ENCODE results near the gene TCF12.

TCF12 gene

DNA sequence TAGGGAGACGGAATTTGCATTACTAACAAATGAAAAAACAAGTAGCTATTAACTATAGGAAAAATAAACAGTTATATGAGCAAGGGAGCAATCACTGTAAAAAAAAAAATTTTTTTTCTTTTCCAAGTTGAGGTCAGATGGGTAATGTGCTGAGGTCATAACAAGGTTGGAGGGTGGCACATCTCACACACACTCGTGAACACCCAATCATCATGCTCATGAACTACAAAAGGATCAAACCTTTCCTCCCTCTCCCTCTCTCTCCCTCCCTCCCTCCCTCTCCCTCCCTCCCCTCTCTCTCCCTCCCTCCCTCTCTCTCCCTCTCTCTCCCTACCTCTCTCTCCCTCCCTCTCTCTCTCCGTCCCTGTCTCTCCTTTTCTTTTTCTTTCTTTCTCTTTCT lies 360.0 kb downstream of the TCF12 start:
- DNase-seq = no peak

DNA sequence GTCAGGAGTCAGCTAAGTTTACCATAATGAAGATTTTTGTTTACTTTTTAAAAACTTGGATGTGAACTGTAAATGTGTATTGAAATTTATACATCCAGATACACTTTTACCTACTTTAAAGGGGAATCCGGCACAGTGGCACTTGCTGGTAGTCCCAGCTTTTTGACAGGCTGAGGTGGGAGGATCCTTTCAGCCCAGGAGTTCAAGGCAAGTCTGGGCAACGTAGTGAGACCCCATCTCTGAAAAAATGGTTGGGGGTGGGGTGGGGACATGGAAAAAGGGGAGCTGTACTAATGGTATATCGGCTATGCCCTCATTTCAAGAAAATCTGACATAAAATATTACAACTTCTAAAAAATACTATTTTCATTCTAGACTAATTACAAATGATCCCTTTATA lies 362.0 kb downstream of the TCF12 start:
- DNase-seq = no peak

DNA sequence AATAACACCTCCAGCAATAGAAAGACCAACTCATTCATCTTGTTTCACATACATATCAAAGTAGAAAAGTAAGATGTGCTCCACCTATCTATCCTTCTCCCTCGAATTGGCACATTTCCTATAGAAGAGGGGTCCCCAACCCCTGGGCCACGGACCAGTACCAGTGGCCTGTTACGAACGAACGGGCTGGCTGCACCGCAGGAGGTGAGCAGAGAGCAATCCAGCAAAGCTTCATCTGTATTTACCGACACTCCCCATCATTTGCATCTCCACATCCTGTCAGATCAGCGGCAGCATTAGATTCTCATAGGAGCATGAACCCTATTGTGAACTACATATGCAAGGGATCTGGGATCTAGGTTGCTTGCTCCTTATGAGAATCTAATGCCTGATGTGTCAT lies 362.9 kb downstream of the TCF12 start:
- DNase-seq = no peak

DNA sequence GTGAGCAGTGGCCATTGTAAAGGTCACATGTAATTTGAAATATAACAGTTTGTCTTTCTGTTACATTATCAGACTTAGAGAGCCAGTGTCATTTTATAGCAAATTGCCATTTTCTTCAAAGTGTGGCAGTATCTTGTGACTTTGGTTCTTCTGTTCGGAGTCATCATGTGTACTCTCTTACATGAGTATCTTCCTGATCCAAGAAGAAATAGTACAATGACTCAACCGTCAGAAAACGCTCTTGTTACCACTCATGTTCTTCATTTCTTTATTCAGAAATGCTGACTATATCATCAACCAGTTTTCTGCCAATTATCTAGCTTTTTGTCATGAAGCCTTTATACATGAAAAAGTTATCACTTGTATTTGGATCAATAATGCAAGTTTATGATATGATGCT lies 364.2 kb downstream of the TCF12 start:
- DNase-seq = no peak

DNA sequence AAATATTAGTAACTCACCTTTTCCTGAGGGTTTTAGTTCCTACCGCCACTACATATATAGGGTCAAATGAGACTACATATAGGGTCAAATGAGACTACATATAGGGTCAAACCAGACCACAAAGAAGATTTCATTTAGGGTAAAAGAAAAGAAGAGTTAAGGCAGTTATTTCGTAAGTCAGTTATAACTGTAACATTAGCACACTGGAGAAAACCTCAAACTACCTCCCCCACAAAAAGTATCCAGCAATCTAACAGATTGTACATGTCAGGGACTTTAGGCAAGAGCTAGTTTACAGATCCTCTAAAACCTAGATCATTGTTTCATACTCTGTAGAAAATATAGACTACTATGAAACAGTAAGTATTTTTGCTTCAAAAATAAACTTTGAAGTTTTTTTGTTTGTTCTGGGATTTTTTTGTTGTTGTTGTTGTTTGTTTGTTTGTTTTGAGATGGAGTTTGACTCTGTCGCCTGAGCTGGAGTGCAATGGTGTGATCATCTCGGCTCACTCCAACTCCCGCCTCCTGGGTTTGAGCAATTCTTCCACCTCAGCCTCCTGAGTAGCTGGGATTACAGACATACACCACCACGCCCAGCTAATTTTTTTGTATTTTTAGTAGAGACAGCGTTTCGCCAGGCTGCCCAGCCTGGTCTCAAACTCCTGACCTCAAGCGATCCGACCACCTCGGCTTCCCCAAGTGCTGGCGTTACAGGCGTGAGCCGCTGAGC lies 365.5 kb downstream of the TCF12 start:
- no peak for DNase-seq

DNA sequence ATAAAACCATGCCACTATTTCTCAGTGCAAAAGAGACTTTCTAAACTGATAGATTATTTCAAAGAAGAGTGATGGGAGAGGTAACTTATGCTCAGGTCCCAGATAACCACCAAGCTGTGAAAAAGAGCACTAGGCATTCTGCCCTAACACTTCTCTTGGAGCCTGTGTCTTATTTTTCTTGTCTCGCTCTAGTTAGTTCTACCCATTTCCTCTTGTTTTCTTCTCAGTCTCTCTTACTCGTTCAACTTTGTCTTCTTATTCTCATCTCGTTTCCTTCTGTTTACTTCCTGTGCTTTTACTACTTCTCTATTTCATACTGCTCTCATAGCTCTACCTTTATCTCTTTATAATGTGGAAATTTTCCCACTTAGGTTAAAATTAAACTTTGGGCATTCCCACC lies 366.1 kb downstream of the TCF12 start:
- no peak for DNase-seq

DNA sequence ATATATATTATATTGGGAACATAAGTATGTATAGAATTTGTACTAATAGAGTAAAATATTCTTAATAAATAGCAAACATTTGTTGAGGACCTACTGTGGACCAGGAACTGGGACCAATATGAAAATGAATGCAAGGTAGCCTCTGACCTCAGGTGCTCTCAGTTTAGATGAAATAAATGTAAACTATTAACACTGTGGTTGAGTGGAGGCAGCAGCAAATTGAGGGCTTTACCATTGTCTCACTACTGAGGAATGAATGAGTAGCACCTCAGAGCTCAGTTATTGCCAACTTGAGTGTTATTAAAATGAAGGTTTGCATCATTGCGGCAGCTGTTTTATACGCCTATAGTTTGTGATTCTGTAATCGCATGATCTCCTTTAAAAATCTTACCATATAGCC lies 366.9 kb downstream of the TCF12 start:
- no peak for DNase-seq

DNA sequence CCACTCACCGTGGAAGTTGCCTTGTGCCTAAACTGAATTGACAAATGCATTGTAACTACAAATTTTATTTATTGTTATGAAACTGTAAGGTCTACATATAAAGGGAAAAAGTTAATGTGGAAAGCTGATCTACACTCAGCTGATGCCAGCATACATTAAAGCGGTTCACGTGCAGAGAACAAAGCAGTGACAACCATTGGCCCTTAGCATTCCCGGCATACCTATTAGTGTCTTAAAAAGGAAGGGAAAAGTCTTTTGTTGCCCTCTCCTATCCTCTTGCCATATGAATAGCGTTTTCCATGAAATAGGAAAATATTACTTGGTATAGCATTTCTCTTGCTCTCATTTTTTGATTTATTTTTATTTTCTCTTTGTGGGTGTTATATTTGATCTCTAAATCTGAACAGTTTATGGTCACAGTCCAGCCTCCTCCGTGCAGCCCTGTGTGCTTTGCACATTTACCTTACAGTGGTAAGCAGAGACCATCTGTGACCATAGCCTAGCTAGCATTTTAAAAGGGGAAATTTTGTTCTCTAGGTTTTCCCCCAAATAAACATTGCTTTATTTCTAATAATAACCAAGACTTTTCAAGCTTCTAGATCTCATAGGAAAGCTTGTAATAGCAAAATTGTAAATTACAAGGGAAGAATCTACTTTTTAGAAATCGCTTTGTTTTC lies 368.1 kb downstream of the TCF12 start:
- no peak for DNase-seq

DNA sequence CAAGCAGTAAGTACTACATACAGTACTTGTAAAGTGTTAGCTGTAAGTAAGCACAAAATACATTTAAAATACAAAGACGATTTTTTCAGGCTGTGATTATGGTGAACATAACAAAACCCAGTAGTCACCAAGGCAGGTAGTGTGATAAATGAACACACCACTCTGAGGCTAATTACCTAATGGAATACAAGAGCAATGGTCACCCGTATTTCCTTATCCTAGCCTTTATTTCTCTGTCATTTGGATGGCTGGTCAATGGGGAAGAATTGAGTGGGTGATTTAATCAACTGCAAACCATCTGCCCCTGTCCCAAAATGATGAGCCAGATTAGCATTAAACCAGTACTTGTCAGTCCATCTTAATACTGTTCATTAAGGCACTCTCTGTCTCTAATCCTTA lies 368.7 kb downstream of the TCF12 start:
- DNase-seq = no peak

DNA sequence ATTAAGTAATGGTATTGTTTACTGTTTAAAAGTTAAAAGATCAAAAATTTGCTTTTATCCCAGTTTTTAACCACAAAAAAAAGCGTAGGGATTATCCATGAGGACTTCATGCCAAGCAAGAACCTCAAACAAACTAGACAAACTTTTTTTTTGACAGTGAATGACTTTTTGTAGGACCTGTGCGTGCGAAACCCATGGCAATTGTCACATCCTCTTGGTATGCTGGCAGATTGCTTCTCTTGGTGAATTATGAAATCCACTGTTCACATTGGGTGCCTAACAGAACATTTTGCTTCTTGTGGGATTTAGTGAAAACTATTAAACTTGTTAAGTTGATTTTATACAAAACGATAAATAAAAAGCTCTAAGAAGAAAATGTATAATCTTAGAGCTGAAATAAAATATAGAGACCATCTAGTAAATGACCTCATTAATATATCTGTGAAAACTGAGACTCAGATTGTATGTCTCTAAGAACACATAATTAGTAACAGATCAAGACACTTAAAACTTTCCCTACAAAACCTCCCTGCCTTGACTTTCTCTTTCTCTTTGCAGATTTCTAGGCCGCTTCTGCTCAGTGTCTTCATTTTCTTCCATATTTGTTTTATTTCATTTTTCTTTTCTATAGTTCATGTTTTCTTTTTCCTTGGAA lies 370.6 kb downstream of the TCF12 start:
- no peak for DNase-seq

DNA sequence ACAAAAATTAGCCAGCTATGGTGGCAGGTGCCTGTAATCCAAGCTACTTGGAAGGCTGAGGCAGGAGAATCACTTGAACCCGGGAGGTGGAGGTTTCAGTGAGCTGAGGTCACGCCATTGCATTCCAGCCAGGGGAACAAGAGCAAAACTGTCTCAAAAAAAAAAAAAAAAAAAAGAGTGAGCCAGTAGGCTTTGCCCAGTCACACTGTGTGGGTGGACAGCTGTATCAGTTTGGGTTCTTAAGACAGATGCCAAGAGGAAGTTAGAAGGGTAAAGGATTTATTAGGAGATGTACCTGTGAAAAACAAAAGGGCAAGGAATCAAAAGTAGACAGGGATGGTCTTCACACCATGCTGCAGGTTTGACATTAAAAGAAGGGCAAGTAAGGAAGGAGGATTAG lies 371.7 kb downstream of the TCF12 start:
- no peak for DNase-seq

DNA sequence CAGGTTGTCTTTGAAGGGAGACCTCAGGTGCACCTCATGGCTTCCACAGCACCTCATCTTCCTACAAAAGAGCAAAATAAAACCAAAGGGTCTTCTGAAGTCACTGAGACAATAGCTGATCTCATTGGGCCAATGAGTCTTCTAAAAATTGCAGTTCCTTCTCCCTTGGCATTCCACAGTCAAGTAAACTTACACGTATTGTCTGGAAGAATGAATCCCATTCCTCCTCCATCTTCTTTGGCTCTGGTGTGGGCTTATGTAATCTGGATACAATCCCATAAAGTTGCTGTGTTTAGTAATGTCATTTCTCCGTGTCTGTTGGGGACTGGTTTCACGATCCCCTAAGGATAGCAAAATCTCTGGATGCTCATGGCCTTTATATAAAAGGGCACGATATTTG lies 372.4 kb downstream of the TCF12 start:
- DNase-seq = no peak

DNA sequence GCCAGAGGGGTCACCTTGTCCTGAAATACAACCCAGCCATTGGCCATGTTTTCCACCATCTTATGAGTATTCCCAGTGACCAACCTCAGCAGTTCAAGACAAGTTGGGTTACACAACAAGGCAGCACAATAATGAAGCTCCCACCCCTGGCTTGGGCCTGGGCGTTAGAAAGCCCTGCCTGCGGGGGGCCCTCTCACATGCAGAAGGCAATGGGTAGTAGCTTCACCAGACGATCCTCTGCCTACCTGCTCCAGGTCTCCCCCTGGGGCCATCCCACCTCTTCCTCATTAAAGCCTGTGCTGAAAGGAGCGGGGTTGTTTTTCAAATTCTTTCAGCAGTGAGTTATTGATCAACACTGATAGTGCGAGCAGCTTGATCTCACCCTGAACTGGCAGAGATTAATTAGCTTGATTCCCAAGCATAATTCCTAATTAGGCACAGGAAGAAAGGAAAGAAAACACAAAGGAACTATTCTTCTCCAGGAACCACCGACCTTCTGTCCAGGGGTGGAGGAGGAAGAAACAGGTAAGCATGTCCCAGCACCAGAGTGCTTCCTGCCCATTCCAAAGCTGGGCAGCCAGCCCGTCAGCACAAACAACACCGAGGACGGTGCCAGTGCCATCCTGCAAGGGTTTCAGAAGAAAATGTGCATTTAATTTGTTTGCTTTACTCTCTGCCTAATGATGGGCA lies 378.2 kb downstream of the TCF12 start:
- DNase-seq = no peak

DNA sequence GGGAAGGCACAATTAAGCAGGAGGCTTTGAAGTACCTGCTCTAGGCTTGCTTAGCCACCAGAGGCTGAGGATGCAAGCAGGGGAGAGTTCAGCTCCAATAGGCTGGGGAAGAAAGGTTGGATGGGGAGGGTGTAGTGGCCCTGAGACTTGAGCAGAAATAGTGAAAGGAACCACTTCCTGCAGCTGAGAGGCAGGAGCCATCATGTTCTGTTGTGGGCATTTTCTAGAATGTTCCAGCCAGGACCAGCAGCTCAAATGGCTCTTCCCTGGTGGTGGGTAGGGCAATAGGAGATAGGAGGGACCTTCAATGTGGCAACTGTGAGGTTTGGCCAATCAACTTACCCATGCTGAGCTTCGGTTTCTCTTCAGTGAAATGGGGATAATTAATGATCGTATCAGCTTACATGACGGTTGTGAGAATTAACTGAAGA lies 378.7 kb downstream of the TCF12 start:
- no peak for DNase-seq

DNA sequence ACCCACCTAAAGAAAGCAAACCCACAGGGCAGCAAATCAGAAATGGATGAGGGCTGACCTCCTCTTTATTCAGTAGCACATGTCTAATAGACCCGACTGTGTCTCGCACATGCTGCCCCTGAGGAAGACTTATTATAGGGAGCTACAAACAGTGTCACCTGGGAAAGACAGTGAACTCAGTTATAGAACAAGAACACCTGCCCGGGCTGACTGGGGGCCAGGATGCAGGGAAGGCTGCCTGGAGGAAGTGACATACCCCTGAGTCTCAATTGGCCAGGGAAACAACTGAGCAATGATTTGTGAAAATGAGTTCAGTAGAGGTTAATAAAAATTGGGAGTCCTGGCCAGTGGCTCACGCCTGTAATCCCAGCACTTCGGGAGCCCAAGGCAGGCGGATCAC lies 379.2 kb downstream of the TCF12 start:
- no peak for DNase-seq

DNA sequence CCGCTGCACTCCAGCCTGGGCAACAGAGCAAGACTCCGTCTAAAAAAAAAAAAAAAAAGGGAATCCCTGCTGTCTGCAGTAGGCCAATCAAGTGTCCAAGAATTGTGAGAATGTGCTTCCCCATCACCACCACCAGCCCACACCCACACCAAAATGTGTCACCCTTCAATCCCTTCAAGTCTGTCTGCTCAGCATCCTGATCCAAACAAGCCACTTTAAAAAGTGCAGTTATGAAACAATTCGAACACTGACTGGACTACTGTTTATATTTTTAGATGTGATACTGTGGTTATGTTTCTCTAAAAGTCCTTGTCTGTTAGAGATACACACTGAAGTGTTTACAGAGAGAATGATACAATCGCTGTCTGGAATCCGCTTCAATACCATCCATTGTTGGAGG lies 379.8 kb downstream of the TCF12 start:
- no peak for DNase-seq

DNA sequence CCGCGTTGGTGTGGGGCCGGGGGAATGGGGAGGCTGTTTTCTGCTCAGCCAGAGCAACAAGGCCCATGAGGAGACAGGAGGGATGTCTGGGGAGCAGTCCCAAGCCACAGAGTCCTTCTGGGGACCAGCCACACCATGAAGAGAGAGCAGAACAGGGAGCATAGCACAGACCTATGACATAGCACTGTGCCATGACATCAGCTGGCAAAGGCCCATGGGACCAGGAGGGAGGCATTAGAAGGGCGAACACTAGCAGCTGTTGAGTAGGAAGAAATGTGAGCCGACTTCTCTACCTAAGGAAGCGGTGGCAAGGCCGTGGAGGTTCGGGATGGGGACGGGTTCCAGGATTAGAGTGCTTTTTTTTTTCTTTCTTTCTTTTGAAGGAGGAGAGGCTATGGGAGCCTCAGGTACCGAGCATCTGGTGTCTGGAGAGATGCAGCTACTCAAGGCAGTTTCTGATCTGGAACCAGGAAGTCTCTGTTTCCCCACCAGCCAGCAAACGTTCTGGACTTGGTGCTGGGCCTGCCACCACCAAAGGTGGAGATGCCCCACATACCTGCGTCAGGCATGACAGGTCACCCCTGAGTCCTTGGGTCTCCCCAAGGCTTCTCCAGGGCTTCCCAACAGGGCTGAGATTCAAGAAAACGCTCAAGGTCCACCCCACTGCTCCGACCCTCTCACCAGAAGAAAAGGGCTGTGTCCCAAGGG lies 380.6 kb downstream of the TCF12 start:
- no peak for DNase-seq

DNA sequence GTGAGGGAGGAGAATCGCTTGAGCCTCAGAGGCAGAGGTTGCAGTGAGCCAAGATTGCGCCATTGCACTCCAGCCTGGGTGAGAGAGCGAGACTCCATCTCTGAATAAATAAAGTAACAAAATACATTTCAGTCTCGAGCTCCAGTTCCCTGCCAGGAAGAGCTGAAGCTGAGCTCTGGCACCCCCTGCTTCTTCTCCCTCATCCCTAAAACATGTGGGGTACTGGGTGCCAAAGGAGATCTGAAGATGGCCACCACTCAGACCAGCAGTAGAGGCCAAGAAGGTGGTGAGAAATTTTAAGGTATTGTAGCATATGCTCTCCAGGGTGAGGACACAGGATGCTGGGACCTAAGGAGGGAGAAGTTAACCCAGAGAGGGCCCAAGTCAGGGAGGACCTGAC lies 382.9 kb downstream of the TCF12 start:
- DNase-seq = no peak

DNA sequence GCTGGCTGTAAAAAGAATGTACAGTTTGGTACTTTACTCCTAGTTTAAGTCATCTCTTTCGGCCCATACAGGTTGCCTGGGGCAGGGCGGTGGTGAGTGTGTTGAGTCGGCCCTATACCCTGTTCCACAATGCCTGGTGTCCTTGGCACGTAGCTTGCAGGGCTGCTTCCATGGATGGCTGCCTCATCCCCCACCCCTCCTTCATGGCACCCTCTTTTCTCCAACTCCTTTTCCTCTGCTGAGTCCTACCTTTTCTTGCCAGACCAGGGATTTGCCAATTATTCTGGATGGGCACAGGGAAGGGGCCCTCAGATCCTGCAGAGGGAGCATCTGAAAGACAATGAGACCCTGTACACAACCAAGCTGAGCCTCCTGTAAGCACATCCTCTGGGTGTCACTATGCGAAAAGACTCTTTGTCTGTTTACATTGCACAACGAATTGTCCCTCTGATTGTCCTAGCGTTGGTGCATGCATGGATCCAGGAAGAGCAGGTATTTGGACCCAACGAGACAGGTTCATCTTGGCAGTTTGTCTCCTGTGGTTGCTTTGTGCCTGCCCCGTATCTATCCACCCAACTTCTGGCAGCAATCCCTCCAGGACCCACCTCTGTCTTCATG lies 384.3 kb downstream of the TCF12 start:
- DNase-seq = no peak

DNA sequence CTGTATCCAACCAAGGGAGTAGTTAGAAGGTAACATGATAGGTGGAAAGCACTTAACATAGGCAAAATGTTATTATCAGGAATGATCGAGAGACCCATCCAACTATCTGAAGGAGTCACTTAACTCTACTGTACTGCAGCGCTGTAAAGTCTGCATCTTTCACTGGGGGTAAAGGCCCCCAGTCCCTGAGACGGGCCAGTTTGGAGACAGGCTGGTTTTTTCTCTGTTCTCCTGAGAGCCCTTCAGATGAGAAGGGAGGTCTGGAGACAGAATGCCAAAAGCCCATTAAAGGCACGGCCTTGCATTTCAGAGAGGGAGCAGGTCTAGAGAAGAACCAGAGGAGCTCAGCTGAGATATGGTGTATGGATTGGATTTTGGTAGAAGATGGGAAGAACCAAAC lies 386.6 kb downstream of the TCF12 start:
- no peak for DNase-seq

DNA sequence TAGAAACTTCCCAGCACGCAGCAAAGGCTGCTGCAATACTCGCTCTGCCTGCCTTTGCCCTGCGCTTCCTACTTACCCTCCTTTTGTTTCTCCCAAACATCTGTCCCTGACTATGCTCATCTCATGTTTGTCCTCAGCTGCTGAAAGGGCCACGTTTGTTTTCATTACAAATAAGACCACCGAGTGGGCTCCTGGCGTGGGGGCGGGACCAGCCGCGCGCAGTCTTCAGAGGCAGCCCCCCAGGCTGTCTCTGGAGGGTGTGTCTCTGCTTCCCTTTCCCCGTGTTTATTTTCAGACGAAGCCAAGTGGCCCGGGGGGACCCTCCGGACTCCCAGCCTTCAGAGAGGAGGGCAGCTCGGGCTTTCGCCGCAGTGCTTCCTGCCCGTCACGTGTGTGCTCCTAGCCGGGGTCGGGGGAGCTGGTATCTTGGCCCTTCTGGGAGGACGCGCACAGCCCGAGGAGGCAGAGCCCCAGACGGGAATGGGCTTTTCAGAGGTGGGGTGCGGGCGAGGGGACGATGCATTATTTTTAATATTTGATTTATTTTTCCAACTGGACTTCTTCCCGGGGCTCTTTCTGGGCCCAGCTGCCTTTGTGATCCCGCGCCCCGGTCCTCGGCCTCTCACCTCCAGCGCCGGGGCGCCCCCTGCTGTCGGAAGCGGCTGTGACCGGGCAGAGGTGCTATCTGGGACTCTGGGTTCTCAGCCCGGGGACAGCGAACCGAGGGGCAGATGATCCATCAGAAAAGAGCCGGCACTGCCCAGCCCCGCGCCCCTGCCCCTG lies 387.9 kb downstream of the TCF12 start:
- DNase-seq = peak; percentile 78

DNA sequence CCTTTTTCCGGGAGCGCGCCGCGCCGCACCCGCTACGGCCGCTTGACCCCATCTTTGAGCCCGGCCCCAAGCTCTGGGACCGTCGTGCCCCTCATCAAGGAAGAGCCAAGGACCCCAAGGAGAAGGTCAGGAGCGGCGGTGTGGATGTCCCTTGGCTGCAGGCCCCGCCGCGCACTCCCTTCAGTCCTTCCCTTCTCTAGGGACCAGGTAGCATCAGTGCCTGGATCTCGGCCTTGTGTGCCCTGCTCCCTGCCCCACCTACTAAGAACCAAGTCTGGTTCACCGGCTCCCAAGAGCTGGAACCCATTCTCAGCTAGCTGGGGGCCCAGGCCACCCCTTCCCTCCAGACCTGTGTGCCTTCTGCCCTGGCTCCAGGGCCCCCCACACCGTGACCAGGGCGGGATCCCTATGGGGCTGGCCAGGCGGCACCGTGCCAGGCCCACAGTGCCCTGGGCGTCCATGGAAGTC lies 388.5 kb downstream of the TCF12 start:
- no peak for DNase-seq
